Measurements from ENCODE around the gene ZFHX3. TPM values are rescaled to one million over a fixed set of nuclear protein-coding genes. Genes with fewer than 3 reads are reported as not detected.

Gene ZFHX3
- total and polyA plus RNA-seq, 8 donors: 2.5 to 17.6 (median 9.9) TPM

DNA sequence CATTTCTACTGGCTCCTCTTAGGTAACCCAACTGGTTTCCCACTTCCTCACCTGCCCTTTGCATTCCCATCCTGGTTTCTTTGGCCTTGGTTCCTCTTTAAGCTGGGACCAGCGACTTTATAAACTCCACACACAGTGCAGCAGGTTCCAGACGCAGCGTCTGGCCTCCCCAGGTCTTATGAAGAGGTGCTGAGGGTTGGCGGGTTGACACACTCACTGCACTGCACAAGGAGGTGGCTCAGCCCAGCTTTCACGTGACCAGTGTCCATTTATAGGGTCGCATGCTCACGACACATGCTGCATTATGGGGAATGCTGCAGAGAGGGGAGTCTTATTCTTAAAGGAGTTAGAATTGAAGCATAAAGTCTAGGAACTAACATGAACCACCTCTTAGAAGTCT lies 70.8 kb downstream of the ZFHX3 start:
- no peaks in the 10 kb centered on the region for H3K9me3 ChIP-seq
- no peak overlapping the region for H3K4me3 ChIP-seq
- FAIRE-seq: no peak
- intact Hi-C loops (cut with DNase I): no loop called here
- DNase-seq: no peak
- WGBS, 2 donors: 94 to 97% methylated on average over 7 of the region's 7 CpGs
- H3K27ac ChIP-seq: no peak overlapping the region
- peaks cover 5 to 25% (median 21%) of the 10 kb centered on the region in 3 donors for H3K4me1 ChIP-seq
- H3K27me3 ChIP-seq: no peaks in the 10 kb centered on the region
- H3K36me3 ChIP-seq: no peaks in the 10 kb centered on the region
- ATAC-seq: no peak
- TF ChIP-seq, protein P1, sequence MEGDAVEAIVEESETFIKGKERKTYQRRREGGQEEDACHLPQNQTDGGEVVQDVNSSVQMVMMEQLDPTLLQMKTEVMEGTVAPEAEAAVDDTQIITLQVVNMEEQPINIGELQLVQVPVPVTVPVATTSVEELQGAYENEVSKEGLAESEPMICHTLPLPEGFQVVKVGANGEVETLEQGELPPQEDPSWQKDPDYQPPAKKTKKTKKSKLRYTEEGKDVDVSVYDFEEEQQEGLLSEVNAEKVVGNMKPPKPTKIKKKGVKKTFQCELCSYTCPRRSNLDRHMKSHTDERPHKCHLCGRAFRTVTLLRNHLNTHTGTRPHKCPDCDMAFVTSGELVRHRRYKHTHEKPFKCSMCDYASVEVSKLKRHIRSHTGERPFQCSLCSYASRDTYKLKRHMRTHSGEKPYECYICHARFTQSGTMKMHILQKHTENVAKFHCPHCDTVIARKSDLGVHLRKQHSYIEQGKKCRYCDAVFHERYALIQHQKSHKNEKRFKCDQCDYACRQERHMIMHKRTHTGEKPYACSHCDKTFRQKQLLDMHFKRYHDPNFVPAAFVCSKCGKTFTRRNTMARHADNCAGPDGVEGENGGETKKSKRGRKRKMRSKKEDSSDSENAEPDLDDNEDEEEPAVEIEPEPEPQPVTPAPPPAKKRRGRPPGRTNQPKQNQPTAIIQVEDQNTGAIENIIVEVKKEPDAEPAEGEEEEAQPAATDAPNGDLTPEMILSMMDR (IDR thresholded peaks at IDR 0.05): no peak

DNA sequence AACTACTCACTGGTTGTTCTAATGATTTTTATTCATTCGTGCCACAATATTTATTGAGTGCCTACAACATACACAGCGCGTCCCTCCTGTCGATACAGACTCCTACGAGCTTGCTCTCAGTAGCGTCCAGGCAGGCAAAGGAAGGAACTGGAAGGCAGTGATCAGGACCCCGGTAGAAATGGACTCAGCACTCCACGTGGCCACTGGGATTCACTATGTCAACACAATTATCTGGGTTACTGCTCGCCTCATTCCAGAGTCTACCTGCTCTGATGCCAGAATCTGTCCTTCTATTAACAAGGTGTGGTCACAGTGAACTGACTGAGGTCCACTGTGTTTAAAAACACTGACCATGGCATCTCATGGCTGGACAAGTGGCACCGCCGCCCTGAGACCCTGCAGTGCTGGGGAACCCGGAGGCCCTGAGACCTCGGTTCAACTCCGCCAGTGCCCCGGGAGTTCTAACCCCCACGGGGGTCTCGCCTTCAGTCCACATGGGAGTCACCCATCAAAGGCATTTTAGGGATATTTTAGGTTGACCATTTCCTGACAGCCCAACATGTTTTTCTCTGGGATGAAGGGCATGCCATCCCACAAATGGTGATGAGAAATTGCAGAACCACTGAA lies 71.4 kb downstream of the ZFHX3 start:
- TF ChIP-seq, protein P1 (IDR thresholded peaks at IDR 0.05): no peak
- 83% methylated on average over 17 of the region's 17 CpGs for WGBS, 2 donors
- Histone ChIP-seq H3K27ac (no peak overlapping the region), H3K4me1 (peaks cover 5 to 25% (median 21%) of the 10 kb centered on the region in 3 donors), H3K4me3 (no peak overlapping the region), H3K36me3 (no peaks in the 10 kb centered on the region), H3K27me3 (no peaks in the 10 kb centered on the region), H3K9me3 (no peaks in the 10 kb centered on the region)
- intact Hi-C loops (cut with DNase I): no loop called here
- DNase-seq (no peak), FAIRE-seq (no peak), ATAC-seq (no peak)

DNA sequence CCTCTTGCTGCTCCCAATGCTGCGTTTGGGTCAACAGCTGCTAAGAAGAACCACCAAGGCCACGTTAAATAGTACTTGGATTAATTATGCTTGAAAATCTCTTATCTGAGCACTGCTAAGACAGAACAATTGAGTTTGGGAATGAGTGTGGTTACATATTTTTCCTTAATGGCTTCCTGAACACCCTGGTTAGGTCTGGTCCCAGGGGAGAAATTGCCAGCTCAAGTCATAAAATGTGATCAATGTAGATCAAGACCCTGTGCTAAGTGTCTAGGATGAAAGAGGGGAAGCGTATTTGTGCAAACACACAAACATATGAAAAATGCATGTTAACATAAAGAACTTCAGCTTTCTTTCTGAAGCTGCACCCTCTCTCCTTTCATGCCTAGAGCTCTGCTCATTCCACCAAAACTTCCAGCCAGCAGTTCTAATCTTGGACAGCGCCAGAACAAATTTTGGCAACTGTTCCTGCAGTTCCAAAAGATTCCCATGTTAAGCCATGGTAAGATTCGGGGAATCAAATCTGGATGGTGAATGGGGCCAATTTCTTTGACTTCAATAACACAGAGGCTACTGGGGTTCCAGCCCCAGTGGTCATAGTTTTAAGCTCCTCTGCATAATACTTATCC lies 72.0 kb downstream of the ZFHX3 start:
- TF ChIP-seq, protein P1 (IDR thresholded peaks at IDR 0.05): no peak
- Histone ChIP-seq H3K9me3 (no peaks in the 10 kb centered on the region), H3K27ac (no peak overlapping the region), H3K4me3 (no peak overlapping the region), H3K4me1 (peaks cover 5 to 22% (median 21%) of the 10 kb centered on the region in 3 donors), H3K36me3 (no peaks in the 10 kb centered on the region), H3K27me3 (no peaks in the 10 kb centered on the region)
- 65 to 68% methylated on average over 5 of the region's 5 CpGs for WGBS, 2 donors
- intact Hi-C loops (cut with DNase I): no loop called here
- no peak for ATAC-seq
- DNase-seq: no peak
- FAIRE-seq: no peak

DNA sequence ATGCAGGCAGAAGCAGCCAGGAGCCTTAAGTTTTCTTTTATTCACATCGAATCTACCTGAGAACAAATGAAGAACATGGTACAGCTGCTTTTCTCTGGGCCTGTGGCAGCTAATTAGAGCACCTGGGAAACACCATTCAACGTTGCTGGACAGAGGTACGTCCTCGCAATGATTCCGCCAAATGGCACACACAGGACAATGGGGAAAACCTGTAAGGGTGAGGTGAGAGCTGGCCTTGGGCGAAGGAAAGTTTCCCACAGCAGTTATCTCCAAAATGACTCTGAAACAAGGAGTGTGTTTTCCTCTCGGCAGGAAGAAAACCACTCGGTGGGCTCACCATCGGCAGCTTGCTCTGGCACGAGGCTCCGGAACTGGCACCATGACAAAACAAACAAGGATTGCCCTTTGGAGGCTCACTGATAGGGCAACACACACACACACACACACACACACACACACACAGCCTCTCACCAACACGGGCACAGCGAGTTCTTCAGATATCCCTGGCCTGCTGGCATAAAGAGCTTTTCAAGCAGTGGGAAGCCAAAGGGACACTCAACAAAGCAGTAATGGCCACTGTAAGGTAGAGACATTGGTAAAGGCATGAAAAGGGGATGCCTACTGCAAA lies 73.7 kb downstream of the ZFHX3 start:
- H3K27me3 ChIP-seq: no peaks in the 10 kb centered on the region
- ATAC-seq (peak; percentile 66 to 88 (median 83)), FAIRE-seq (no peak), DNase-seq (peak in 4 of 6 donors; percentile 65 to 82 (median 76))
- H3K27ac ChIP-seq: peak overlapping the region in 3 of 4 donors; percentile 17 to 44 (median 39)
- intact Hi-C loops (cut with DNase I): no loop called here
- H3K36me3 ChIP-seq: no peaks in the 10 kb centered on the region
- no peaks in the 10 kb centered on the region for H3K9me3 ChIP-seq
- WGBS, 2 donors: 19 to 25% methylated on average over 13 of the region's 13 CpGs
- H3K4me3 ChIP-seq: no peak overlapping the region
- TF ChIP-seq, protein P1 (IDR thresholded peaks at IDR 0.05): no peak
- H3K4me1 ChIP-seq: peaks cover 5 to 22% (median 21%) of the 10 kb centered on the region in 3 donors
